ENCODE measurements around the gene PLA2G4B.

- TF ChIP-seq POLR2AphosphoS5 (IDR thresholded peaks at IDR 0.05; ENCODE audit: low read depth, low read length) (no peak), POLR2A (IDR thresholded peaks at IDR 0.05; ENCODE audit: low read depth, low read length) (no peak), TAF1 (IDR thresholded peaks at IDR 0.05; ENCODE audit: borderline replicate concordance, low read depth, low read length) (no peak)
Observed at GRCh38 chr15:41849204-41849603, 10.6 kb downstream of the PLA2G4B start.

Measured in GM12892 (cell line).